Common myeloid progenitor, CD34-positive (primary cell): ENCODE measurements around the gene MIOS.

Source experiments
- CTCF ChIA-PET: fragments of 350-600 bp; sonication (Branson Sonifier 250); formaldehyde crosslinking; loops from one replicate; lab custom pipeline; 2021; ENCODE audit warnings: antibody characterized with exemption; lab: Charles Lee
- POLR2A ChIA-PET: fragments of 350-600 bp; sonication (Branson Sonifier 250); formaldehyde crosslinking; loops from one replicate; lab custom pipeline; 2021; ENCODE audit warnings: antibody characterized with exemption; lab: Charles Lee
- DNase-seq, 3 donors: peaks; one replicate each; pipeline versions ENCODE4 v3.0.0 to v3.0.0-alpha.2; 2013
- H3K27ac ChIP-seq, 2 experiments: 1 replicate in 1 of 2; 2 replicates in 1 of 2; pipeline ENCODE4 v1.7.0; 2013; ENCODE audit warnings: inconsistent platforms in 2 of 2, low read length in 2 of 2, mild to moderate bottlenecking in 2 of 2, low read depth in 1 of 2, moderate library complexity in 1 of 2; ENCODE audit not compliant: severe bottlenecking in 2 of 2, insufficient read depth in 1 of 2, poor library complexity in 1 of 2
- H3K27me3 ChIP-seq, 5 experiments: replicated peaks in 2 of 5; 1 replicate in 3 of 5; 2 replicates in 2 of 5; pipeline versions ENCODE4 v1.6.1 to v1.7.0; 2013; ENCODE audit warnings: low read length in 4 of 5, mild to moderate bottlenecking in 2 of 5, moderate library complexity in 2 of 5, inconsistent platforms in 1 of 5; ENCODE audit not compliant: insufficient read depth in 5 of 5, control insufficient read depth in 4 of 5
- H3K36me3 ChIP-seq, 4 experiments: 1 replicate in 2 of 4; 2 replicates in 2 of 4; pipeline versions ENCODE4 v1.6.1 to v1.7.0; 2013; ENCODE audit warnings: low read length in 3 of 4, control low read depth in 1 of 4, mild to moderate bottlenecking in 1 of 4; ENCODE audit not compliant: control insufficient read depth in 4 of 4, insufficient read depth in 4 of 4
- H3K4me1 ChIP-seq, 4 experiments: 1 replicate in 3 of 4; 2 replicates in 1 of 4; pipeline versions ENCODE4 v1.6.1 to v1.7.1; 2013; ENCODE audit warnings: low read length in 3 of 4, mild to moderate bottlenecking in 3 of 4, control low read depth in 1 of 4, inconsistent platforms in 1 of 4, moderate library complexity in 1 of 4; ENCODE audit not compliant: control insufficient read depth in 4 of 4, insufficient read depth in 4 of 4; ENCODE audit errors: control extremely low read depth in 1 of 4
- H3K4me3 ChIP-seq, 7 experiments: 1 replicate in 4 of 7; 2 replicates in 3 of 7; pipeline versions ENCODE4 v1.5.1 to v1.7.0; 2013; ENCODE audit warnings: mild to moderate bottlenecking in 7 of 7, low read length in 6 of 7, moderate library complexity in 6 of 7, inconsistent platforms in 2 of 7, low read depth in 2 of 7, control low read depth in 1 of 7; ENCODE audit not compliant: insufficient read depth in 4 of 7, control insufficient read depth in 1 of 7; ENCODE audit errors: extremely low read depth in 1 of 7
- H3K9me3 ChIP-seq, 5 experiments: 1 replicate in 4 of 5; 2 replicates in 1 of 5; pipeline versions ENCODE4 v1.6.1 to v1.7.1; 2013; ENCODE audit warnings: low read length in 4 of 5, mild to moderate bottlenecking in 2 of 5, inconsistent platforms in 1 of 5, low read depth in 1 of 5, moderate library complexity in 1 of 5; ENCODE audit not compliant: control insufficient read depth in 4 of 5, insufficient read depth in 2 of 5; ENCODE audit errors: control extremely low read depth in 1 of 5
- WGBS: methylation state at CpG from one replicate; pipeline ENCODE4 v1.1.5; 2013; ENCODE audit not compliant: insufficient coverage; 5-methylcytosine and 5-hydroxymethylcytosine counted together

MIOS gene

DNA sequence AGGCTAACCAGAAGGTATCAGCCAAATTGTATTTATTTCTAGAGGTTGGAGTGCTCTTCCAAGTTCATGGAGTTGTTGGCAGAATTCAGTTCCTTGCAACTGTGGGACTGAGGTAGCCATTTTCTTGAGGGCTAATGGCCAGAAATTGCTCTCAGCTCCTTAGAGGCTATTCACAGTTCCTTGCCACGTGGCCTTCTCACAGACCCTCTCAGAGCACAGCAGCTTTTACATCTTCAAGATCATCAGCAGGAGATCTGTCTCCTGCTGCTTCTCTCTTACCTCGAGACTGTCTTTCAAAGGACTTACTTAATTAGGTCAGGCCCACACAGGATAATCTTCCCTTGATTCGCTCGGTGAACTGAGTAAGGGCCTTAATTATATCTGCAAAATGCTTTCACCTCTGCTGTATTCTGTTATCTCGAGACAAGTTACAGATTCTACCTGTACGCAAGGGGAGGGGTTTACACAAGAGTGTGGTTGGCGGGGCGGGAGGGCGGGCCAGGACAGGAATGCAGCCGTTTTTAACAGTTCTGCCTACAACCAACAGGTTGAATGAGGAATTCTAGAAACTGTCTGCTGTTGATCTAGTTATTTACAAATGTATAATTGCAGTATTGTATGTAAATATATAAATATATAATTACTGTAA is 15.0 kb downstream of the MIOS start:
- Histone ChIP-seq H3K4me1 (peaks cover 5 to 13% (median 7%) of the 10 kb centered on the region in 4 experiments), H3K4me3 (no peak overlapping the region), H3K36me3 (peaks cover 0 to 14% (median 1%) of the 10 kb centered on the region in 4 experiments), H3K9me3 (no peaks in the 10 kb centered on the region), H3K27me3 (no peaks in the 10 kb centered on the region), H3K27ac (no peak overlapping the region)
- POLR2A ChIA-PET = no interaction called here
- no peak for DNase-seq
- CTCF ChIA-PET = interaction anchor here (1.2 kb wide), 2 partner anchors 12 to 13 kb away, joined by 3 read pairs; no protein-coding TSS in a partner anchor
- 96% methylated on average over 10 of the region's 10 CpGs for WGBS

DNA sequence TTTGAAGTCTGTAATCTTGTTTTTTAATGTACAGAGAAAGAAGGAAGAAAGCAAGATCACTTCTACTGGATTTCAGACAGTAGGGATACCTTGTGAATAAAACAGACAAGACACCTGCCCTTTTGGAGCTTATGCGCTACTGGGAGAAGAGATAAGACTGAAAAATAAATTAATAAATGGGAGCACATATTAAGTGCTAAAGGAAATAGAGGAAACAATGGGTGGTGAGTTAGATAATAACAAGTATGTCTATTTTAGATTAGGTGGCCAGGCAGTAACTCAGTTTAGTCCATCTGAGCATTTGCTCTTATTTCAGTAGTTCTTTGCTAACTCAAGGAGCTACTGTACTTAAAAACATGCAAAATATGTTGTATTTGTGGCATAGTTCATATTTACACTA is 15.9 kb downstream of the MIOS start:
- CTCF ChIA-PET = no interaction called here
- peaks cover 0 to 14% (median 1%) of the 10 kb centered on the region in 4 experiments for H3K36me3 ChIP-seq
- 88% methylated on average over 1 of the region's 1 CpG for WGBS

DNA sequence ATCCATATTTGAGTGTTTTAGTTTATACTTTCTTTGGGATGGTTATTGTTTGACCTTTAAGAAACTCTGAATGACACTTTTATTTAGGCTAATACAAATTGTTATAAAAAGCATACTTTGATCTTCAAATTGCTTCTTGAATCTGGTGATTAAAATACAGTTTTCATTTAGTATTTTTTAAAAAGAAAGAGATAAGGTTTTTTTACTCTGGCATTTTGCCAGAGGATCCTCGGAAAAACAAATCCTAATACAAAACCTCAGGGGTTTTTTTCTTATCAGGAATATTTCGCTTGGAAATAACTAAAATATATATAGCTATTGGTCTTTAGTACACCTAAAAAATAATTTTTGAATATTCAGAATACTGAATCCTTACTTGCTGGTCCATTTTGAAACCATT is 17.0 kb downstream of the MIOS start:
- DNase-seq = no peak
- WGBS = no CpG with 5 or more reads among the region's 2 CpGs
- no peak overlapping the region for H3K4me3 ChIP-seq
- H3K27me3 ChIP-seq = no peaks in the 10 kb centered on the region
- H3K9me3 ChIP-seq = no peaks in the 10 kb centered on the region
- H3K27ac ChIP-seq = no peak overlapping the region
- ChIA-PET CTCF (interaction anchor here (1.5 kb wide), 1 partner anchor 9 kb away, joined by 3 read pairs; no protein-coding TSS in a partner anchor), POLR2A (no interaction called here)
- H3K4me1 ChIP-seq = no peaks in the 10 kb centered on the region
- peaks cover 0 to 14% (median 3%) of the 10 kb centered on the region in 4 experiments for H3K36me3 ChIP-seq

More for the DNA sequence above, 15.9 kb downstream of the MIOS start:
- Histone ChIP-seq H3K27ac (no peak overlapping the region), H3K9me3 (no peaks in the 10 kb centered on the region), H3K4me1 (peaks cover 2 to 10% (median 4%) of the 10 kb centered on the region in 4 experiments), H3K27me3 (no peaks in the 10 kb centered on the region), H3K4me3 (no peak overlapping the region)
- POLR2A ChIA-PET = no interaction called here
- DNase-seq = peak in 1 of 3 donors; percentile 33

DNA sequence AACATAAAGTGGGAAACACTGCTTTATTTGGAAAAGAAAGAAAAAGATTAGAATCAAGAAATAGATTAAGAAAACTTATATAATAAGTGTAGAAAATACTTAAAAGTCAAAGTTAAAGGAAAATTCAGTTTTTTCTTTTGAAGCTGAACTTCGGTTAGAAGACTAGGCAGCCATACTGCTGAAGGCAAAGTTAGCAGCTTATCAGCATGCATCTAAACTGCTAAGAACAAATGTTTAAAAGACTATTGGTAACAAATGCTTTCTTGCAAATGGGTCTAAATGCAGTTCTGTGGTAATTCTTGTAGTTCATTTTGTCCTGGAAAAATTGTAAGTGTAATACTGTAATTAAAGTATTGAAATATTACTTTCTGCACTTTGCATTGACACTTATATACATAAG is 18.0 kb downstream of the MIOS start:
- ChIA-PET POLR2A (no interaction called here), CTCF (interaction anchor here (1.5 kb wide), 1 partner anchor 8 kb away, joined by 3 read pairs; no protein-coding TSS in a partner anchor)
- no peak overlapping the region for H3K27ac ChIP-seq

DNA sequence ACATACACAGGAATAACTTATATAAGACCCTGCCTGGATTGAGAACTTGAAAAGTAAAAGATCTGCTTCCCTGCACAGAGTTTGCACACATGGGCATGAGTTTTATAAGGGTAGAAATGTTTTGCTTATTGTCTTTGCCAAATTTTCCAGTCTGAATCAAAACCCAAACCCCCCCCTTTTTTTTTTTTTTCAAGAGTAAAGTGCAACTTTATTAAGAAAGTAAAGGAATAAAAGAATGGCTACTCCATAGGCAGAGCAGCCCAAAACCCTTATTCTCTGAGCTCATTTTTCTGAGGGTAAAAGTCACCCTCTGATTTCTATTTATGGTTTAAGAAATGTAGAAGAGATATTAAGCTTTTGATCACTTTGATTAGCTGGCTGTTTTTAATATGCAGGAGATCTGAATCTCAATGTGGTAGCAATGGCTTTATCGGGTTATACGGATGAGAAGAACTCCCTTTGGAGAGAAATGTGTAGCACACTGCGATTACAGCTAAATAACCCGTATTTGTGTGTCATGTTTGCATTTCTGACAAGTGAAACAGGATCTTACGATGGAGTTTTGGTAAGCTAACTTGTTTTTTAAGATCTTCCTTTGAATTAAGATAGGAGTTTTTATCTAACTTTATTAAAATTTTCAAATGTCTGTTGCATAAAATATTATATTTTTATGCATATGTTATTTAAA is 18.7 kb downstream of the MIOS start:
- no peaks in the 10 kb centered on the region for H3K9me3 ChIP-seq
- peaks cover 0 to 21% (median 5%) of the 10 kb centered on the region in 4 experiments for H3K36me3 ChIP-seq
- H3K4me1 ChIP-seq = no peaks in the 10 kb centered on the region
- DNase-seq = no peak
- no peak overlapping the region for H3K27ac ChIP-seq
- POLR2A ChIA-PET = no interaction called here
- 98% methylated on average over 4 of the region's 5 CpGs for WGBS
- H3K27me3 ChIP-seq = no peaks in the 10 kb centered on the region
- CTCF ChIA-PET = interaction anchor here (0.9 to 1.4 kb wide), 4 partner anchors 9 to 617 kb away, joined by 3 to 6 read pairs (median 4); no protein-coding TSS in a partner anchor
- H3K4me3 ChIP-seq = no peak overlapping the region

More for the DNA sequence above, 18.0 kb downstream of the MIOS start:
- no peak for DNase-seq
- H3K4me1 ChIP-seq = no peaks in the 10 kb centered on the region
- no peak overlapping the region for H3K4me3 ChIP-seq
- 100% methylated on average over 1 of the region's 1 CpG for WGBS
- no peaks in the 10 kb centered on the region for H3K27me3 ChIP-seq
- H3K36me3 ChIP-seq = peaks cover 0 to 18% (median 3%) of the 10 kb centered on the region in 4 experiments
- H3K9me3 ChIP-seq = no peaks in the 10 kb centered on the region

DNA sequence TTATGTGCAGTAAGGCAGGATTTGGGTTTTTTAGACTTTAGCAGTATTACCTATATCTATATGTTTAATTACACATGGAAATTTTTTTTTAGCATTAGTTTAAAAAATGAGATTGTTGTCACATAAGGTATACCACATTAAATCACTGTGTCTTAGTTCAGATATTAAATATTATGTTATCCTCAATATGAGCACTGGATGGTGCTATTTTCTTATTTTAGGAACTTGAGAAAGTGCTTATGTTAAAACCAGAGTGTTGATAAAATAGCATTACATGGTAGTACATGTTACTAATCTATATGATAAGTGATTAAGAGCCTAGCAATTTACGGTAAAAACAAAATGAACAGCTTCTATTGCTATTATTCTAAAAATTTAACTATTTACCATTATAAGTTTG is 28.8 kb downstream of the MIOS start:
- CTCF ChIA-PET = interaction anchor here (0.6 to 3.5 kb wide), 24 partner anchors 10 to 701 kb away, joined by 3 to 20 read pairs (median 4); no protein-coding TSS in a partner anchor
- H3K9me3 ChIP-seq = no peaks in the 10 kb centered on the region
- WGBS = no CpG with 5 or more reads among the region's 1 CpG
- peak; percentile 48 to 69 (median 67) for DNase-seq
- peaks cover 12 to 21% (median 17%) of the 10 kb centered on the region in 4 experiments for H3K36me3 ChIP-seq
- H3K27me3 ChIP-seq = no peaks in the 10 kb centered on the region
- no peak overlapping the region for H3K4me3 ChIP-seq
- POLR2A ChIA-PET = no interaction called here
- peaks cover 0 to 3% (median 0%) of the 10 kb centered on the region in 4 experiments for H3K4me1 ChIP-seq
- H3K27ac ChIP-seq = no peak overlapping the region
